ENCODE data around the gene PILRA.

DNA sequence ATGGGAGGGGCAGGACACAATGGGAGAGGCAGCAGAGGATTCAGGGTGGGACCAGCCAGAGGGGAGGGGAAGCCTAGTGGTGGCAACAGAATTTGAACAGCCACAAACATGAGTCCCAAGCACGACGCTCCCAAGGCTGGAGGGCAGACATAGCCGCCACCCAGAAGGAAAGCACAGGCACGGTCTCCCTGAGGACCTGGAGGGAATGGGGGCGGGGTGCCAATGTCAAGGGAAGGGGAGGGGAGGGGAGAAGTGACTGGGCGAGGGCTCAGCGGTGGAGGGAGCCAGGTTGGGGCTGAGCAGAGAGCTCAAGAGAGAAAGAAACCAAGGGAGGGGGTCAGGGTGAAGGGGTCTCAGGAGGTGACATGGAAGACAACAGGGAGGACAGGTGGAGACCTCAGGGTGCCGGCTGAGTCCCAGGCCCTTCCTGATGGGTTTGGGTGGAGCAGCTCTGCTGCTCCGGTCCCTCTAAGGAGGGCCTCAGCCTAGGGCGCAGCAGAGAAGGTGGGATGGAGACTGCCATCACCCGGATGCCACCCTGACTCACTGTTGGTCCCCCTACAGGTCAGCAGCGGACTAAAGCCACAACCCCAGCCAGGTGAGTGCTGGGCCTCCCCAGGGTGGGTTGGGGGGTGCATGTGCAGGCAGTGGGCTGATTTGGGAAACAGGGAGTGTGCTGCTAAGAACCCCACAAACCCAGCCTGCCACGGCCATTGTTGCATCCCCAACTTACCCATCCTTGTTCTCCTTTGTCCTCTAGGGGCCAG is 24.2 kb downstream of the PILRA start:
- TF ChIP-seq POLR2A (IDR thresholded peaks at IDR 0.05), result no peak
- TF ChIP-seq, protein P1, sequence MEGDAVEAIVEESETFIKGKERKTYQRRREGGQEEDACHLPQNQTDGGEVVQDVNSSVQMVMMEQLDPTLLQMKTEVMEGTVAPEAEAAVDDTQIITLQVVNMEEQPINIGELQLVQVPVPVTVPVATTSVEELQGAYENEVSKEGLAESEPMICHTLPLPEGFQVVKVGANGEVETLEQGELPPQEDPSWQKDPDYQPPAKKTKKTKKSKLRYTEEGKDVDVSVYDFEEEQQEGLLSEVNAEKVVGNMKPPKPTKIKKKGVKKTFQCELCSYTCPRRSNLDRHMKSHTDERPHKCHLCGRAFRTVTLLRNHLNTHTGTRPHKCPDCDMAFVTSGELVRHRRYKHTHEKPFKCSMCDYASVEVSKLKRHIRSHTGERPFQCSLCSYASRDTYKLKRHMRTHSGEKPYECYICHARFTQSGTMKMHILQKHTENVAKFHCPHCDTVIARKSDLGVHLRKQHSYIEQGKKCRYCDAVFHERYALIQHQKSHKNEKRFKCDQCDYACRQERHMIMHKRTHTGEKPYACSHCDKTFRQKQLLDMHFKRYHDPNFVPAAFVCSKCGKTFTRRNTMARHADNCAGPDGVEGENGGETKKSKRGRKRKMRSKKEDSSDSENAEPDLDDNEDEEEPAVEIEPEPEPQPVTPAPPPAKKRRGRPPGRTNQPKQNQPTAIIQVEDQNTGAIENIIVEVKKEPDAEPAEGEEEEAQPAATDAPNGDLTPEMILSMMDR (IDR thresholded peaks at IDR 0.05), result no peak

All from uterus (tissue), 2 donors.